Activated naive CD4-positive, alpha-beta T cell treated with anti-CD3 and anti-CD28 coated beads for 36 hours (primary cell): Measurements from ENCODE around the gene RAD51B. TPM values are rescaled to one million over a fixed set of nuclear protein-coding genes. Genes with fewer than 3 reads are reported as not detected.
A peak's percentile ranks its signal among the peaks of the same experiment; 100 is the strongest.
"Not testable (repeated sequence)": the region's sequence is repeated elsewhere in the genome, so short reads cannot be mapped to it uniquely, and the experiment has no call there.

Experiments used
- CTCF ChIA-PET: fragments of 350-600 bp; sonication (Branson Sonifier 250); formaldehyde crosslinking; loops from one replicate; lab custom pipeline; 2021; ENCODE audit warnings: antibody characterized with exemption; lab: Charles Lee
- DNase-seq: peaks from one replicate; pipeline ENCODE4 v3.0.0-alpha.2; 2020
- H3K27ac Mint-ChIP-seq: one replicate; pipeline ENCODE4 v1.8.0; 2021; ENCODE audit warnings: mild to moderate bottlenecking, mixed read lengths
- H3K27me3 Mint-ChIP-seq: one replicate; pipeline ENCODE4 v1.8.0; 2021; ENCODE audit warnings: low read depth, mixed read lengths
- H3K36me3 Mint-ChIP-seq: one replicate; pipeline ENCODE4 v1.8.0; 2021; ENCODE audit warnings: low read depth, mixed read lengths
- H3K4me1 Mint-ChIP-seq: one replicate; pipeline ENCODE4 v1.8.0; 2021; ENCODE audit warnings: low read depth, mixed read lengths
- H3K4me3 Mint-ChIP-seq: one replicate; pipeline ENCODE4 v1.8.0; 2021; ENCODE audit warnings: mild to moderate bottlenecking, moderate library complexity, mixed read lengths
- H3K9me3 Mint-ChIP-seq: one replicate; pipeline ENCODE4 v1.8.0; 2021; ENCODE audit warnings: mixed read lengths
- intact Hi-C: fragments of 100-400 bp; cut with micrococcal nuclease; formaldehyde crosslinking; loops from one replicate; pipeline ENCODE4 v1.15.1; 2023
- total RNA-seq, 2 experiments: library from RNA; stranded (reverse); gene quantifications; one replicate each; pipeline ENCODE4 v1.2.3, GENCODE V29; 2021

RAD51B gene
- total RNA-seq, 2 experiments from 2014 or later, result 44.8 to 47.6 TPM

DNA sequence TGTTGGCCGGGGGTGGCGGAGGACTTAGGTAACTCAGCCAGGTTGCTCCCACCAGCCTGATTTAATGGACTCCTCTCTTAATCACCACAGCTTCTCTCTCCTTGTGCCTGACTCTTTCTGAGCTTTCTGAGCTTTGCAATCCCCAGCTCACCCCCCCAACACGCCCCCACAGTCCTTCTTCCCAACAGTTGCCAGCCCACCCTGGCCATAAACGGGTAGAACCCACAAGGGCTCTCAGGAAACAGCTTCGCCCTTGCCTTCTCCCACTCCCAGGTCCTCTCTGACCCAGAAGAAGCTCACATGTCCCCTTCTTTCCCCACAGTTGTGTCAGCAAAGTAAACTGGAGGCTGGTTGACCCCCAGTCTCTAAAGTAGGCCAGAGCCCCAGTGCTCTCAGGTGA lies 940.4 kb downstream of the RAD51B start:
- Mint-ChIP-seq H3K4me3 (no peak overlapping the region), H3K4me1 (peaks cover 11% of the 10 kb centered on the region), H3K9me3 (no peaks in the 10 kb centered on the region), H3K27ac (no peak overlapping the region), H3K27me3 (no peaks in the 10 kb centered on the region), H3K36me3 (no peaks in the 10 kb centered on the region)
- CTCF ChIA-PET, result interaction anchor here (0.7 kb wide), 1 partner anchor 347 kb away, joined by 3 read pairs; no protein-coding TSS in a partner anchor
- DNase-seq, result no peak
- intact Hi-C loops, result no loop called here

- no peaks in the 10 kb centered on the region for H3K36me3 Mint-ChIP-seq
- no peaks in the 10 kb centered on the region for H3K27me3 Mint-ChIP-seq
- no peak overlapping the region for H3K27ac Mint-ChIP-seq
- no peak overlapping the region for H3K4me3 Mint-ChIP-seq
- CTCF ChIA-PET, result interaction anchor here (0.7 kb wide), 1 partner anchor 348 kb away, joined by 3 read pairs; no protein-coding TSS in a partner anchor
- peaks cover 14% of the 10 kb centered on the region for H3K4me1 Mint-ChIP-seq
- H3K9me3 Mint-ChIP-seq, result no peaks in the 10 kb centered on the region
- intact Hi-C loops, result no loop called here
- DNase-seq, result no peak
These were observed 941.2 kb downstream of the RAD51B start for GRCh38 chr14:68760761-68761160.

DNA sequence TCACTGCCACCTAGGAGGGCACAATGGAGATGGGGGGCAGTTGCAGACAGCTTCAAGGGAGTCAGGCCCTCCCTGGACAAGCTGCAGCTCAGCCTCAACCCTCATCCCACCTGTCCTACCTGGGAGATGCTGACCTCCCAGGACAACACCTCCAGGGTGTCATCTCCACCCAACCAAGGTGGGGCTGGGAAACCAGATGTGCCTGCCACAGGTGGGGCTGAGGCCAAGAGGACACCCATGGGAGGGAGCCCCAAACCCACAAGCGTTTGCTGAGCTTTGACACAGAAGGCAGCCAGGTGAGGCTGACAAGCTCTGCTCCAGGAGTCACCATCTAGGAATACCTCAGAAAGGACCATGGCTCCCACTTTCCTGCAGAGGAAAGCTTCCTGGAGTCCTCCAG lies 941.8 kb downstream of the RAD51B start:
- Mint-ChIP-seq H3K27me3 (no peaks in the 10 kb centered on the region), H3K4me1 (peaks cover 14% of the 10 kb centered on the region), H3K27ac (no peak overlapping the region), H3K9me3 (no peaks in the 10 kb centered on the region), H3K4me3 (no peak overlapping the region), H3K36me3 (no peaks in the 10 kb centered on the region)
- CTCF ChIA-PET, result no interaction called here
- intact Hi-C loops, result no loop called here
- no peak for DNase-seq

DNA sequence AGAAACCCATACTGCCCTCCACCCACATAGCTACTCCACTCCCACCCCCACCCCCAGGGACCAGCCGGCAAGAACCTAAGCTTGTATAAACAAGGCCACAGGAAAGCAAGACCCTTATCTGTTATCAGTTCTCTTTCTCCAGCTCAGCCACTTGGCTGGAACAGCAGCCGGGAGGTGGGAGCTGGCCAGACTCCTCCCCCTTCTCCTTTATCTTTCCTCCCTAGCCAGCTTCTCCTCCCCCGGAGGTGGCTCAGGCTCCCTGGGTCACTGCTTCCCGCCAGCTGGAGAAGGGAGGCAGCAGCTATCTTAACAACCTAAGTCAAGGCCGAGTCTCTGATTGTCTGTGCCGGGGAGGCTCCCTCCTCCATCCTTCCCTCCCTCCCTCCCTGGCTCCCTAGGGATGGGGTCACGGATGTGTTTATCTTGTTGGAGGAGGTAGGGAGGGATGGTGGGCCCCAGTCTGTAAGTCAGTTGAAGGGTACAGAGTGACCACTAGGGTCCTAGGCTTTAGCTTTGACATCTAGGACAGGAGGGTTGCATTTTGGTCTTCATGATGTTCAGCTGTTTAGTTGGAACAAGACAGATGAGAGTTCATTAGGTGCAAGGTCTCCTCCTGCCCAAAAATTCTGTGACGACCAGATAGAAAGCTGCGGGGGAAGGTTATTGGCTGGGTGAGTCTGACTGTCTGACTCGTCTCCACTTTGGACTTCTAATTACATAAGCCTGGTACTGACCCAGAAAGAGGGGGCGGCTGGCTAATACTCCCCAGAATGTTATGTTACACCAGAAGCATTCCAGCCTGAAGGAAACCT lies 943.6 kb downstream of the RAD51B start:
- intact Hi-C loops, result no loop called here
- CTCF ChIA-PET, result interaction anchor here (0.7 to 1.4 kb wide), 3 partner anchors 13 to 25 kb away, joined by 3 read pairs; no protein-coding TSS in a partner anchor
- H3K27ac Mint-ChIP-seq, result no peak overlapping the region
- DNase-seq, result no peak
- H3K4me3 Mint-ChIP-seq, result no peak overlapping the region
- H3K9me3 Mint-ChIP-seq, result no peaks in the 10 kb centered on the region
- no peaks in the 10 kb centered on the region for H3K27me3 Mint-ChIP-seq
- no peaks in the 10 kb centered on the region for H3K36me3 Mint-ChIP-seq
- peaks cover 18% of the 10 kb centered on the region for H3K4me1 Mint-ChIP-seq

DNA sequence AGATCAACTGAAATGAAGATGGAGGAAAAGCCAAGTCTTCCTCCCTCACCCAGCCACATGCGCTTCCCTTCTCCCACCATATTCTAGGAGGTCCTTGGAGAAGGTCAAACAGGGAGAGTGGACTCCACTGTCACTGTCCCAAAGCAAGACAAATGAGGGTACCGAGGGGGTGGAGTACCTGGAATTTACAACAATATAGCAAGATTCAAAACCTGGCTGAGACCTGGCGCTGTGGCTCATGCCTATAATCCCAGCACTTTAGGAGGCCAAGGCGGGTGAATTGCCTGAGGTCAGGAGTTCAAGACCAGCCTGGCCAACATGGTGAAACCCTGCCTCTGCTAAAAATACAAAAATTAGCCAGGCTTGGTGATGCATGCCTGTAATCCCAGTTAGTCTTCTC lies 944.3 kb downstream of the RAD51B start:
- DNase-seq, H3K27ac Mint-ChIP-seq, H3K27me3 Mint-ChIP-seq, H3K36me3 Mint-ChIP-seq, intact Hi-C loops, CTCF ChIA-PET, H3K9me3 Mint-ChIP-seq, H3K4me3 Mint-ChIP-seq: not testable (repeated sequence)
- H3K4me1 Mint-ChIP-seq, result peaks cover 18% of the 10 kb centered on the region

DNA sequence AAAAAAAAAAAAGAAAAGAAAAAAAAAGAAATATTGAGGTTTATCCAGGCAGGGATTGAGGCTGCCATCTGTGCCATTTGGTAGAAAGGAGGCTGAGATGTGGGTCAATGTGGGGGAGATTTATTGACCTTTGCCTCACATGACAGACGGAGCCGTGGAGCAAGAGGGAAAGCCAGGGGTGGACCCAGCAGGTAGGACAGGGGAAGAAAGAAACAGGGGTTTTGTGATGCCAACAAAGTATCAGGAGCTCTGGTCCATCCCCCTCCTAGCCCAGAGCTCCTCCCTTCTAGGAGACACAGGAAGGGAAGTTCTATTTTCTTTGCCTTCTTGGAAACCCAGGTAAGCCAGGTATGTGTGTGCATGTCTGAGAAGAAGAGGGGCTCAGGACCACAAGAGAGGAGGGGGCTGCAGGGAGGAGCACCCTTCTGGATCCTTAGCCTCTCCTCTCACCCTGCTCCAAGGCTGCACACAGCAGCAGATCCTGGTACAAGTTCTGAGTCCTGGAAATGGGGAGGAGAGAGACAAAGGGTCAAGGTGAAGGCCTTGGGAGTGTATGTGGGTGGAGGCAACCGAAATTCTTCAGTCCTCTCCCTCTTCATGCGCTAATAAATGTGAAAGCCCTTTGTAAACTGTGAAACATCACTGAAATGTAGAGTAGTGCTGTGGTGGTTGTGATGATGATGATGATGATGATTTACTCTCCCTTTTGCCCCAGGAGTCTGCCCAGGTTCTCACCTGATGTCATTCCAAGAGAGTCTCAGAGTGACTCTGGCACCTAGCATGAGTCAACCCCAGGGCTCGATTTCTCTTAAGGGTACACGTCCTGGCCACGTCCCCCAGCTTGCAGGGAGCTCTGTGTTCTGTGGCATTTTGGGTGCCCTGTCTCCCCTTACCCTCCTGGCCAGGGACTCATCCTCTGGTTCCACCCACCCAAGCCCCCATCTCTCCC lies 947.0 kb downstream of the RAD51B start:
- Mint-ChIP-seq H3K4me1 (peaks cover 30% of the 10 kb centered on the region), H3K36me3 (no peaks in the 10 kb centered on the region), H3K27me3 (no peaks in the 10 kb centered on the region), H3K27ac (peak overlapping the region; percentile 55), H3K4me3 (no peak overlapping the region), H3K9me3 (no peaks in the 10 kb centered on the region)
- intact Hi-C loops, result loop anchor here (1.0 kb wide), 1 partner anchor 50 kb away; no protein-coding TSS in a partner anchor
- CTCF ChIA-PET, result interaction anchor here (0.8 to 1.6 kb wide), 2 partner anchors 13 to 51 kb away, joined by 3 read pairs; no protein-coding TSS in a partner anchor
- DNase-seq, result no peak

DNA sequence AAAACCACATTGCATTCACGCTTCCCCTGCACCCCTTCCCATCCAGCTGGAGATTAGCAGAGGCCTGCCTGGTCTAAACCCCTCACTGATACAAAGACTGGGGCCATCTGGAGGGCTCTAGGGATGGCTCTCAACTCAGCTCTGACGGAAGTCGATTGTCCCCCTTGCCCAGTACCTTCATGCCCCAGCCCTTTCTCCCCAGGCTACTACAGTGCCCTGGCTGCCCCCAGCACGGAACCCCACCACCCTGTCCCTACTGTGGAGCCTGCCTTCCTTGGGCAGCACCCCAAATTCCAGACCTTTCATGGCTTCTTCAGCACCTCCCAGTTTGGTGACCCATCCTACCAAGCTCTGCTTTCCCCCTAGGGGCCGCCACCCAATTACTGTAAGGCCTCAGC lies 947.7 kb downstream of the RAD51B start:
- Mint-ChIP-seq H3K4me3 (no peak overlapping the region), H3K36me3 (no peaks in the 10 kb centered on the region), H3K4me1 (peaks cover 36% of the 10 kb centered on the region), H3K27ac (no peak overlapping the region), H3K9me3 (no peaks in the 10 kb centered on the region), H3K27me3 (no peaks in the 10 kb centered on the region)
- intact Hi-C loops, result loop anchor here (1.0 kb wide), 1 partner anchor 49 kb away; no protein-coding TSS in a partner anchor
- DNase-seq, result no peak
- CTCF ChIA-PET, result interaction anchor here (0.8 to 1.6 kb wide), 3 partner anchors 19 to 50 kb away, joined by 3 read pairs; no protein-coding TSS in a partner anchor

DNA sequence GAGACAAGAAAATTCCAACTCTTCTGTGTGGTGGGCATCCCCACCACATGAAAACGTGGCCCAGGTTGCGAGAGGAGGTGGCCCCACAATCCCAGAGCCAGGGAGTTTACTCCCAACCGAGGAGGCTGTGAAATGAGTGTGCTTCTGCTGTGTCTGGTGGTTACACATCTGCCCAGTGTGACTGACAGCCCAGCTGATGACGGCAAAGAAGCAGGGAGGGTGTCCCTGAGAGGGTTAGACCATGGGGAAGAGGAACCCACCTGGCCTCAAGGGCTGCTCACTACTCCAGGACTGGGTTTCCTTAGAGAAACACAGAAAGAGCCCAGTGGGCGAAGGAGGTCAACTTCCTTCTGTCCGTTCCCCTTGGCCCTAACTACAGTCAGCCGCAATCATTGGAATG lies 948.7 kb downstream of the RAD51B start:
- peaks cover 45% of the 10 kb centered on the region for H3K4me1 Mint-ChIP-seq
- H3K9me3 Mint-ChIP-seq, result no peaks in the 10 kb centered on the region
- intact Hi-C loops, result no loop called here
- CTCF ChIA-PET, result interaction anchor here (0.8 kb wide), 1 partner anchor 21 kb away, joined by 3 read pairs; no protein-coding TSS in a partner anchor
- no peak overlapping the region for H3K27ac Mint-ChIP-seq
- no peaks in the 10 kb centered on the region for H3K27me3 Mint-ChIP-seq
- DNase-seq, result no peak
- H3K36me3 Mint-ChIP-seq, result no peaks in the 10 kb centered on the region
- H3K4me3 Mint-ChIP-seq, result no peak overlapping the region

DNA sequence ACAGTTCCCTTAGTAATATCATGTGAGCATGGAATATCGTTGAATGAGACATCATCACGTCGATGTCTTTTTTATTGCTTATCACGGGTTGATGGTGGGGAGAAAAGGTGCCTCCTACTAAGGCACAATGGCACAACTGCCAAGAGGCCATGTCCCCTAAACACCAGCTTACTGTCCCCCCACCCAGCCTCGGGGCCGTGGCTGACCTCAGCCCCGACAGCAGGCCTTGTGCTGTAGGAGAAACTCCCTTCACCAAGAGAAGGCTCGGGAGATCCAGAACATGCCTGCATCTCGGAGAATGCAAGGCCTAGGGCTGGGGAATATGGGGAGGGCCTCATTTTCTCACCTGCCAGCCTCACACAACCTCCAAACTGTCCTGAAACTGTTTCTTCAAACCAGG lies 950.5 kb downstream of the RAD51B start:
- Mint-ChIP-seq H3K9me3 (peaks cover 6% of the 10 kb centered on the region), H3K27me3 (no peaks in the 10 kb centered on the region), H3K4me3 (no peak overlapping the region), H3K4me1 (peaks cover 60% of the 10 kb centered on the region), H3K36me3 (peaks cover 3% of the 10 kb centered on the region), H3K27ac (no peak overlapping the region)
- CTCF ChIA-PET, result no interaction called here
- DNase-seq, result no peak
- intact Hi-C loops, result no loop called here

DNA sequence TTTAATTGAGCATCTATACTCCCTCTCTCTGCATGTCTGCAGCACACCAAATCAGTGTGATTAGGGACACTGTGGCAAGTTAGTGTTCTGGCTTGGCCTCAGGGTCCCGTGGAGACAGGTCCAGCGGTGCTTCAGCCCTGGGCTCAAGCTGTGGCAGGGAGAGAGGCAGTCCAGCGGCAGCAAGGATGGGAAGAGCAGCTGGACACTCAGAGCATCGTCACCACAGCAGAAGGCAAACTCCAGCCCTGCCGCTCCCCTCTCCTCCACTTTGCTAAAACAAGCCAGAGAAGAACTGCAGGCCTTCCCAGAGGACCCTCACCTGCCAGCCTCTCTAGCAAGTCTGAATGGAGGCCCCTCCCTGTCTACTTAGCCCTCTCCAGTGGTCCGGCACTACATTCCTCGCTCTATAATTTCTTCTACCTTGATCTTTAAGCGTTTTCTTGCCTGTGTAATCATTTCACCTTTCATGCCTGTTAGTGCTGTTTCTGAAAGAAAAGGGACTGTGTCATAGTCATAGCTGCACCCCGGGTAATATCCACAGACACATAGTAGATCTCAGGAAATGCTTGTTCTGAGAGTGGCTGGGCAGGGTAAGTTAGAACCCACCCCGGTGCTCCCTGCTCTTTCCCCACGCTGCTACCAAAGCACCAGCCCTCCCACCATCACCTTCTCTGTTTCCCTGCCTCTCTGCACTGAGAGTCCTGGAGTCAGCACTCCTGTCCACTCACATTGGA lies 951.1 kb downstream of the RAD51B start:
- CTCF ChIA-PET, result interaction anchor here (1.2 to 1.3 kb wide), 2 partner anchors 17 to 73 kb away, joined by 4 read pairs; no protein-coding TSS in a partner anchor
- Mint-ChIP-seq H3K27ac (no peak overlapping the region), H3K4me1 (peaks cover 62% of the 10 kb centered on the region), H3K36me3 (peaks cover 3% of the 10 kb centered on the region), H3K4me3 (no peak overlapping the region), H3K27me3 (no peaks in the 10 kb centered on the region), H3K9me3 (peaks cover 12% of the 10 kb centered on the region)
- intact Hi-C loops, result no loop called here
- no peak for DNase-seq

GRCh38 chr14:68771631-68772030 lies 952.1 kb downstream of the RAD51B start:
- Mint-ChIP-seq H3K36me3 (peaks cover 3% of the 10 kb centered on the region), H3K9me3 (peaks cover 12% of the 10 kb centered on the region), H3K4me3 (peak overlapping the region; percentile 41), H3K27ac (no peak overlapping the region), H3K27me3 (no peaks in the 10 kb centered on the region), H3K4me1 (peaks cover 67% of the 10 kb centered on the region)
- intact Hi-C loops, result no loop called here
- CTCF ChIA-PET, result interaction anchor here (0.6 to 1.3 kb wide), 3 partner anchors 16 to 307 kb away, joined by 3 to 4 read pairs (median 4); no protein-coding TSS in a partner anchor
- peak; percentile 60 for DNase-seq
